DLD1 (cell line): ENCODE data around the gene EIF4A3.
"Not testable (repeated sequence)": the region's sequence is repeated elsewhere in the genome, so short reads cannot be mapped to it uniquely, and the experiment has no call there.

Source experiments
- in situ Hi-C: cut with HindIII; loops from 2 replicates; pipeline ENCODE4 v1.10.0; 2017; ENCODE audit warnings: low sequenced_read_pairs

Gene EIF4A3

GRCh38 chr17:80102664-80103448, 44.1 kb downstream of the EIF4A3 start:
- in situ Hi-C loops, result no loop called here

- in situ Hi-C loops, result no loop called here
These were observed 44.8 kb downstream of the EIF4A3 start for GRCh38 chr17:80101946-80102663.

- in situ Hi-C loops, result no loop called here
These were observed 45.6 kb downstream of the EIF4A3 start, which contains the start of gene GAA for GRCh38 chr17:80101011-80101945. TSS of gene GAA (plus strand) at chr17:80101581. CDS start at chr17:80104587, 3,006 bp downstream.

- in situ Hi-C loops, result no loop called here
These were observed 46.9 kb downstream of the EIF4A3 start for GRCh38 chr17:80100035-80100323.

- in situ Hi-C loops, result no loop called here
These were observed 47.5 kb downstream of the EIF4A3 start for GRCh38 chr17:80099291-80100034.

GRCh38 chr17:80097844-80098691, 48.9 kb downstream of the EIF4A3 start:
- in situ Hi-C loops, result no loop called here

GRCh38 chr17:80097127-80097621, 49.8 kb downstream of the EIF4A3 start:
- in situ Hi-C loops, result no loop called here

GRCh38 chr17:80096561-80097021, 50.3 kb downstream of the EIF4A3 start:
- in situ Hi-C loops, result no loop called here

- in situ Hi-C loops, result no loop called here
These were observed 51.0 kb downstream of the EIF4A3 start for GRCh38 chr17:80095844-80096475.

- in situ Hi-C loops, result no loop called here
These were observed 51.7 kb downstream of the EIF4A3 start for GRCh38 chr17:80095038-80095843.

GRCh38 chr17:80092959-80093358, 54.0 kb downstream of the EIF4A3 start:
- in situ Hi-C loops, result no loop called here

GRCh38 chr17:80091376-80091775, 55.6 kb downstream of the EIF4A3 start:
- in situ Hi-C loops, result no loop called here

- in situ Hi-C loops, result not testable (repeated sequence)
These were observed 56.8 kb downstream of the EIF4A3 start for GRCh38 chr17:80090164-80090563.

- in situ Hi-C loops, result no loop called here
These were observed 57.2 kb downstream of the EIF4A3 start for GRCh38 chr17:80089762-80090161.

GRCh38 chr17:80087346-80088265, 59.3 kb downstream of the EIF4A3 start:
- in situ Hi-C loops, result no loop called here

- in situ Hi-C loops, result no loop called here
These were observed 60.3 kb downstream of the EIF4A3 start for GRCh38 chr17:80086616-80087015.

GRCh38 chr17:80086081-80086480, 60.8 kb downstream of the EIF4A3 start:
- in situ Hi-C loops, result no loop called here
